ENCODE data around the gene C6orf62. TPM values are rescaled to one million over a fixed set of nuclear protein-coding genes. Genes with fewer than 3 reads are reported as not detected.

C6orf62 gene
- total RNA-seq, 1 donor from 2014 or later: 120 TPM

DNA sequence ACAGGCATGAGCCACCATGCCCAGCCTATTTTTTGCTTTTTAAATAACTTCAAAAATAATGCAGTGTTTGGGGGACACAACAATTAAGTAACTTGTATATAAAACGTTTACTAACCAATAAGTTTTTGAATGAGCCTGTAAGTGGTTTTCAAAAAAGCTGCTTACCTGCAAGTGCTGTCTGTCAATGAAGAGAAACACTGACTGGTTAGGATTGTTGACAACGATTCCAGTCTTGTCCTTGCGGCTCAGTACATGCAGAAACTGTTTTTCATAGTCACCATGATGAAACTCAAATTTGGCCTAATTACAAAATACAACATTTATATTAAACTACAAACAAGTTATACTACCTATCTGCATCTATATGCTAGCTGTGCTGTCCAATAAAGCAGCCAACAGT is 10.3 kb downstream of the C6orf62 start:
- H3K9me3 ChIP-seq: no peaks in the 10 kb centered on the region
- intact Hi-C loops (cut with DNase I): no loop called here
- H3K36me3 ChIP-seq: peaks cover 100% of the 10 kb centered on the region
- no peak overlapping the region for H3K4me3 ChIP-seq
- ATAC-seq (no peak), DNase-seq (no peak)
- no peaks in the 10 kb centered on the region for H3K27me3 ChIP-seq
- TF ChIP-seq, protein P1, sequence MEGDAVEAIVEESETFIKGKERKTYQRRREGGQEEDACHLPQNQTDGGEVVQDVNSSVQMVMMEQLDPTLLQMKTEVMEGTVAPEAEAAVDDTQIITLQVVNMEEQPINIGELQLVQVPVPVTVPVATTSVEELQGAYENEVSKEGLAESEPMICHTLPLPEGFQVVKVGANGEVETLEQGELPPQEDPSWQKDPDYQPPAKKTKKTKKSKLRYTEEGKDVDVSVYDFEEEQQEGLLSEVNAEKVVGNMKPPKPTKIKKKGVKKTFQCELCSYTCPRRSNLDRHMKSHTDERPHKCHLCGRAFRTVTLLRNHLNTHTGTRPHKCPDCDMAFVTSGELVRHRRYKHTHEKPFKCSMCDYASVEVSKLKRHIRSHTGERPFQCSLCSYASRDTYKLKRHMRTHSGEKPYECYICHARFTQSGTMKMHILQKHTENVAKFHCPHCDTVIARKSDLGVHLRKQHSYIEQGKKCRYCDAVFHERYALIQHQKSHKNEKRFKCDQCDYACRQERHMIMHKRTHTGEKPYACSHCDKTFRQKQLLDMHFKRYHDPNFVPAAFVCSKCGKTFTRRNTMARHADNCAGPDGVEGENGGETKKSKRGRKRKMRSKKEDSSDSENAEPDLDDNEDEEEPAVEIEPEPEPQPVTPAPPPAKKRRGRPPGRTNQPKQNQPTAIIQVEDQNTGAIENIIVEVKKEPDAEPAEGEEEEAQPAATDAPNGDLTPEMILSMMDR (IDR thresholded peaks at IDR 0.05): no peak
- no peak overlapping the region for H3K27ac ChIP-seq
- peaks cover 28% of the 10 kb centered on the region for H3K4me1 ChIP-seq

- DNase-seq: no peak
- intact Hi-C loops (cut with DNase I): loop anchor here (5.0 kb wide), 1 partner anchor 122 kb away; no protein-coding TSS in a partner anchor
- Histone ChIP-seq H3K27ac (no peak overlapping the region), H3K4me3 (no peak overlapping the region), H3K27me3 (no peaks in the 10 kb centered on the region), H3K9me3 (no peaks in the 10 kb centered on the region), H3K36me3 (peaks cover 87% of the 10 kb centered on the region), H3K4me1 (peaks cover 7% of the 10 kb centered on the region)
- TF ChIP-seq, protein P1 (IDR thresholded peaks at IDR 0.05): no peak
- ATAC-seq: no peak
Observed at GRCh38 chr6:24704468-24704867, 14.5 kb downstream of the C6orf62 start.

DNA sequence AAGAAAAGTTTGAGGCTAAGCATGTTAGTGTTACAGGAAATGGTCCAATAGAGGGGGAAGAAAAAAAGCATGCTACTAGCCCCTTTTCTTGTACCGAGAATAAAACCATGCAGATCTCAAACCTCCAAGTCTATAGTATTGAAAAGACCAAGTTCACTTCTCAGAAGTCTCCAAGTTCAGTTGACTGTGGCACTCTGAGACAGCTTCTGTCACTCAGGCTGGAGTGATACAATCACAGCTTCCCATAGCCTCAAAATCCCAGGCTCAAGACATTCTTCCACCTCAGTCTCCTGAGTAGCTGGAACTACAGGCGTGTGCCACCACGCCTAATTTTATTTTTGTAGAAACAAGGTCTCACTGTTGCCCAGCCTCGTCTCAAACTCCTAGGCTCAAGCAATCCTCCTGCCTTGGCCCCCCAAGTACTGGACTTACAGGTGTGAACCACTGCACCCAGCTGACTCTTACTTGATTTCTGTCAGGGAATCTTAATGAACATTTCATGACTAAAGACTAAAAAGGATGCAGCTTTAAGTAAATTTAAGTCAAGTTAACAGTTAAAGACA is 16.2 kb downstream of the C6orf62 start:
- ATAC-seq (no peak), DNase-seq (no peak)
- Histone ChIP-seq H3K27ac (no peak overlapping the region), H3K4me1 (peaks cover 7% of the 10 kb centered on the region), H3K36me3 (peaks cover 70% of the 10 kb centered on the region), H3K9me3 (no peaks in the 10 kb centered on the region), H3K27me3 (no peaks in the 10 kb centered on the region), H3K4me3 (no peak overlapping the region)
- TF ChIP-seq, protein P1 (IDR thresholded peaks at IDR 0.05): no peak
- intact Hi-C loops (cut with DNase I): loop anchor here (5.0 kb wide), 1 partner anchor 120 kb away; no protein-coding TSS in a partner anchor

GRCh38 chr6:24699521-24700359 is 19.2 kb downstream of the C6orf62 start:
- DNase-seq: no peak
- Histone ChIP-seq H3K36me3 (peaks cover 40% of the 10 kb centered on the region), H3K4me3 (no peak overlapping the region), H3K4me1 (peaks cover 5% of the 10 kb centered on the region), H3K27ac (no peak overlapping the region), H3K9me3 (no peaks in the 10 kb centered on the region), H3K27me3 (no peaks in the 10 kb centered on the region)
- no peak for ATAC-seq
- intact Hi-C loops (cut with DNase I): loop anchor here (5.0 kb wide), 1 partner anchor 117 kb away; no protein-coding TSS in a partner anchor
- TF ChIP-seq, protein P1 (IDR thresholded peaks at IDR 0.05): no peak

- no peak for ATAC-seq
- intact Hi-C loops (cut with DNase I): no loop called here
- no peaks in the 10 kb centered on the region for H3K27me3 ChIP-seq
- no peak for DNase-seq
- no peak overlapping the region for H3K4me3 ChIP-seq
- no peak overlapping the region for H3K27ac ChIP-seq
- TF ChIP-seq, protein P1 (IDR thresholded peaks at IDR 0.05): no peak
- peaks cover 7% of the 10 kb centered on the region for H3K36me3 ChIP-seq
- no peaks in the 10 kb centered on the region for H3K4me1 ChIP-seq
- no peaks in the 10 kb centered on the region for H3K9me3 ChIP-seq
Observed at GRCh38 chr6:24696097-24696496, 22.9 kb downstream of the C6orf62 start.
